Keratinocyte (primary cell): ENCODE results near the gene UBL5.

Source experiments
- CTCF ChIP-seq, 3 experiments: IDR thresholded peaks in 1 of 3; conservative IDR thresholded peaks in 1 of 3; optimal IDR thresholded peaks in 1 of 3; 2 replicates in 2 of 3; 3 replicates in 1 of 3; pipeline versions ENCODE3 to v1.5.1; 2011; ENCODE audit warnings: low read length in 3 of 3, mild to moderate bottlenecking in 3 of 3, moderate library complexity in 2 of 3, control low read depth in 1 of 3, inconsistent platforms in 1 of 3; ENCODE audit not compliant: insufficient read depth in 2 of 3; ENCODE audit errors: extremely low read depth in 1 of 3
- EZH2 ChIP-seq: IDR thresholded peaks from one replicate; pipeline ENCODE4 v1.6.1; 2012; ENCODE audit warnings: inconsistent platforms, mild to moderate bottlenecking, low read length, moderate library complexity

GRCh38 chr19:9856609-9857008 lies 28.9 kb downstream of the UBL5 start:
- TF ChIP-seq EZH2, result no peak
- TF ChIP-seq CTCF (optimal IDR thresholded peaks at IDR 0.05 in 1 of 3, IDR thresholded peaks at IDR 0.05 in 1 of 3, conservative IDR thresholded peaks at IDR 0.05 in 1 of 3; ENCODE audit: extremely low read depth in 1 of 3, insufficient read depth in 2 of 3, low read length in 3 of 3), result no peak
